ENCODE results near the gene HIPK1. TPM values are rescaled to one million over a fixed set of nuclear protein-coding genes. Genes with fewer than 3 reads are reported as not detected.

Gene HIPK1
- total and polyA plus RNA-seq, 9 donors, result 17.1 to 29.8 (median 27.4) TPM

GRCh38 chr1:113978863-113979702 is 50.0 kb downstream of the HIPK1 start, which contains the start of gene OLFML3:
Gene OLFML3 (plus strand): TSS chr1:113979474. CDS start chr1:113979517, 43 bp downstream.
- H3K27ac ChIP-seq (ENCODE audit: low read length), result peak within 1 kb of the TSS; percentile 89
- 11% methylated on average over 2 of the region's 13 CpGs for WGBS (ENCODE audit: insufficient coverage)
- peaks cover 57% of the 10 kb centered on the region for H3K4me1 ChIP-seq (ENCODE audit: control insufficient read depth, insufficient read depth, low read length)

GRCh38 chr1:113980110-113980509 is 51.0 kb downstream of the HIPK1 start:
- H3K27ac ChIP-seq (ENCODE audit: low read length), result peak overlapping the region; percentile 89
- WGBS (ENCODE audit: insufficient coverage), result 14% methylated on average over 9 of the region's 10 CpGs
- peak; percentile 91 for DNase-seq
- H3K4me1 ChIP-seq (ENCODE audit: control insufficient read depth, insufficient read depth, low read length), result peaks cover 67% of the 10 kb centered on the region
- no peaks in the 10 kb centered on the region for H3K27me3 ChIP-seq (ENCODE audit: control insufficient read depth, insufficient read depth, low read length)
- peaks cover 10% of the 10 kb centered on the region for H3K36me3 ChIP-seq (ENCODE audit: control insufficient read depth, insufficient read depth, low read length)
- H3K9me3 ChIP-seq (replicated peaks; ENCODE audit: control insufficient read depth, low read depth, low read length), result no peaks in the 10 kb centered on the region
- H3K4me3 ChIP-seq (ENCODE audit: low read length), result peak overlapping the region; percentile 40

More at GRCh38 chr1:113978863-113979702, 50.0 kb downstream of the HIPK1 start, which contains the start of gene OLFML3:
- Histone ChIP-seq H3K4me3 (ENCODE audit: low read length) (peak within 1 kb of the TSS; percentile 40), H3K9me3 (replicated peaks; ENCODE audit: control insufficient read depth, low read depth, low read length) (no peaks in the 10 kb centered on the region), H3K27me3 (ENCODE audit: control insufficient read depth, insufficient read depth, low read length) (no peaks in the 10 kb centered on the region), H3K36me3 (ENCODE audit: control insufficient read depth, insufficient read depth, low read length) (peaks cover 10% of the 10 kb centered on the region)
- DNase-seq, result peak; percentile 98

- WGBS (ENCODE audit: insufficient coverage), result 14% methylated on average over 4 of the region's 18 CpGs
- DNase-seq, result peak; percentile 96
- Histone ChIP-seq H3K9me3 (replicated peaks; ENCODE audit: control insufficient read depth, low read depth, low read length) (no peaks in the 10 kb centered on the region), H3K27ac (ENCODE audit: low read length) (peak overlapping the region; percentile 90), H3K27me3 (ENCODE audit: control insufficient read depth, insufficient read depth, low read length) (no peaks in the 10 kb centered on the region), H3K36me3 (ENCODE audit: control insufficient read depth, insufficient read depth, low read length) (peaks cover 6% of the 10 kb centered on the region), H3K4me3 (ENCODE audit: low read length) (peak overlapping the region; percentile 32), H3K4me1 (ENCODE audit: control insufficient read depth, insufficient read depth, low read length) (peaks cover 72% of the 10 kb centered on the region)
Measured at GRCh38 chr1:113981962-113982931, 53.1 kb downstream of the HIPK1 start.

- H3K4me1 ChIP-seq (ENCODE audit: control insufficient read depth, insufficient read depth, low read length), result peaks cover 73% of the 10 kb centered on the region
- DNase-seq, result no peak
- H3K27ac ChIP-seq (ENCODE audit: low read length), result peak overlapping the region; percentile 90
- WGBS (ENCODE audit: insufficient coverage), result 0% methylated on average over 1 of the region's 5 CpGs
- no peaks in the 10 kb centered on the region for H3K27me3 ChIP-seq (ENCODE audit: control insufficient read depth, insufficient read depth, low read length)
- H3K9me3 ChIP-seq (replicated peaks; ENCODE audit: control insufficient read depth, low read depth, low read length), result no peaks in the 10 kb centered on the region
- H3K36me3 ChIP-seq (ENCODE audit: control insufficient read depth, insufficient read depth, low read length), result peaks cover 6% of the 10 kb centered on the region
- peak overlapping the region; percentile 32 for H3K4me3 ChIP-seq (ENCODE audit: low read length)
Measured at GRCh38 chr1:113982949-113983348, 53.8 kb downstream of the HIPK1 start.

GRCh38 chr1:113983391-113983790 is 54.3 kb downstream of the HIPK1 start:
- WGBS (ENCODE audit: insufficient coverage), result 13% methylated on average over 4 of the region's 8 CpGs

GRCh38 chr1:113983826-113984225 is 54.7 kb downstream of the HIPK1 start:
- Histone ChIP-seq H3K27me3 (ENCODE audit: control insufficient read depth, insufficient read depth, low read length) (no peaks in the 10 kb centered on the region), H3K36me3 (ENCODE audit: control insufficient read depth, insufficient read depth, low read length) (peaks cover 6% of the 10 kb centered on the region), H3K27ac (ENCODE audit: low read length) (peak overlapping the region; percentile 90), H3K4me3 (ENCODE audit: low read length) (peak overlapping the region; percentile 32), H3K9me3 (replicated peaks; ENCODE audit: control insufficient read depth, low read depth, low read length) (no peaks in the 10 kb centered on the region), H3K4me1 (ENCODE audit: control insufficient read depth, insufficient read depth, low read length) (peaks cover 73% of the 10 kb centered on the region)
- DNase-seq, result no peak
- 43% methylated on average over 1 of the region's 7 CpGs for WGBS (ENCODE audit: insufficient coverage)

More at GRCh38 chr1:113983391-113983790, 54.3 kb downstream of the HIPK1 start:
- peaks cover 6% of the 10 kb centered on the region for H3K36me3 ChIP-seq (ENCODE audit: control insufficient read depth, insufficient read depth, low read length)
- no peaks in the 10 kb centered on the region for H3K9me3 ChIP-seq (replicated peaks; ENCODE audit: control insufficient read depth, low read depth, low read length)
- H3K4me3 ChIP-seq (ENCODE audit: low read length), result peak overlapping the region; percentile 32
- peak; percentile 73 for DNase-seq
- no peaks in the 10 kb centered on the region for H3K27me3 ChIP-seq (ENCODE audit: control insufficient read depth, insufficient read depth, low read length)
- peaks cover 73% of the 10 kb centered on the region for H3K4me1 ChIP-seq (ENCODE audit: control insufficient read depth, insufficient read depth, low read length)
- peak overlapping the region; percentile 90 for H3K27ac ChIP-seq (ENCODE audit: low read length)

- 100% methylated on average over 1 of the region's 4 CpGs for WGBS (ENCODE audit: insufficient coverage)
- Histone ChIP-seq H3K4me1 (ENCODE audit: control insufficient read depth, insufficient read depth, low read length) (peaks cover 65% of the 10 kb centered on the region), H3K36me3 (ENCODE audit: control insufficient read depth, insufficient read depth, low read length) (peaks cover 6% of the 10 kb centered on the region), H3K4me3 (ENCODE audit: low read length) (peak overlapping the region; percentile 32), H3K27me3 (ENCODE audit: control insufficient read depth, insufficient read depth, low read length) (no peaks in the 10 kb centered on the region), H3K9me3 (replicated peaks; ENCODE audit: control insufficient read depth, low read depth, low read length) (no peaks in the 10 kb centered on the region), H3K27ac (ENCODE audit: low read length) (peak overlapping the region; percentile 90)
- DNase-seq, result peak; percentile 68
Measured at GRCh38 chr1:113984710-113985109, 55.6 kb downstream of the HIPK1 start.

GRCh38 chr1:113986802-113987201 is 57.7 kb downstream of the HIPK1 start:
- H3K27me3 ChIP-seq (ENCODE audit: control insufficient read depth, insufficient read depth, low read length), result no peaks in the 10 kb centered on the region
- no peaks in the 10 kb centered on the region for H3K36me3 ChIP-seq (ENCODE audit: control insufficient read depth, insufficient read depth, low read length)
- H3K9me3 ChIP-seq (replicated peaks; ENCODE audit: control insufficient read depth, low read depth, low read length), result no peaks in the 10 kb centered on the region
- WGBS (ENCODE audit: insufficient coverage), result 89% methylated on average over 5 of the region's 6 CpGs
- DNase-seq, result no peak
- no peak overlapping the region for H3K4me3 ChIP-seq (ENCODE audit: low read length)
- H3K27ac ChIP-seq (ENCODE audit: low read length), result no peak overlapping the region
- H3K4me1 ChIP-seq (ENCODE audit: control insufficient read depth, insufficient read depth, low read length), result peaks cover 46% of the 10 kb centered on the region

GRCh38 chr1:113987259-113987658 is 58.1 kb downstream of the HIPK1 start:
- H3K4me3 ChIP-seq (ENCODE audit: low read length), result no peak overlapping the region
- H3K9me3 ChIP-seq (replicated peaks; ENCODE audit: control insufficient read depth, low read depth, low read length), result no peaks in the 10 kb centered on the region
- H3K36me3 ChIP-seq (ENCODE audit: control insufficient read depth, insufficient read depth, low read length), result no peaks in the 10 kb centered on the region
- H3K27me3 ChIP-seq (ENCODE audit: control insufficient read depth, insufficient read depth, low read length), result no peaks in the 10 kb centered on the region
- H3K27ac ChIP-seq (ENCODE audit: low read length), result no peak overlapping the region
- H3K4me1 ChIP-seq (ENCODE audit: control insufficient read depth, insufficient read depth, low read length), result peaks cover 41% of the 10 kb centered on the region
- DNase-seq, result no peak
- 60% methylated on average over 2 of the region's 5 CpGs for WGBS (ENCODE audit: insufficient coverage)
